Lung (tissue), 12 donors: ENCODE measurements around the gene ARMC8. TPM values are rescaled to one million over a fixed set of nuclear protein-coding genes. Genes with fewer than 3 reads are reported as not detected.

ENCODE experiments used
- ATAC-seq: fragments of 200-7000 bp; cut with Tn5 transposase; one replicate; pipeline ENCODE4 v1.9.1; 2020; ENCODE audit warnings: moderate number of reproducible peaks; ENCODE audit not compliant: insufficient read depth, low FRiP score
- DNase-seq, 3 donors: peaks; one replicate each; pipeline ENCODE4 v3.0.0-alpha.2; 2013 to 2017
- H3K27ac ChIP-seq, 2 donors: one replicate each; pipeline ENCODE4 v1.5.1; 2013; ENCODE audit warnings: mild to moderate bottlenecking in 2 of 2, moderate library complexity in 2 of 2, control low read depth in 1 of 2, inconsistent platforms in 1 of 2, low read depth in 1 of 2, low read length in 1 of 2
- H3K27me3 ChIP-seq, 3 donors: one replicate each; pipeline ENCODE4 v1.5.1; 2013; ENCODE audit warnings: low read length in 2 of 3; ENCODE audit not compliant: control insufficient read depth in 3 of 3, insufficient read depth in 3 of 3
- H3K36me3 ChIP-seq, 4 donors: one replicate each; pipeline ENCODE4 v1.5.1; 2013; ENCODE audit warnings: low read length in 4 of 4, mild to moderate bottlenecking in 1 of 4, moderate library complexity in 1 of 4; ENCODE audit not compliant: control insufficient read depth in 4 of 4, insufficient read depth in 4 of 4
- H3K4me1 ChIP-seq, 5 donors: one replicate each; pipeline ENCODE4 v1.5.1; 2013; ENCODE audit warnings: low read length in 5 of 5, mild to moderate bottlenecking in 2 of 5, moderate library complexity in 1 of 5; ENCODE audit not compliant: control insufficient read depth in 5 of 5, insufficient read depth in 5 of 5
- H3K4me3 ChIP-seq: one replicate; pipeline ENCODE4 v1.5.1; 2013; ENCODE audit warnings: mild to moderate bottlenecking, control low read depth, moderate library complexity
- H3K9ac ChIP-seq, 2 donors: one replicate each; pipeline ENCODE4 v1.5.1; 2013; ENCODE audit warnings: low read length in 2 of 2, control low read depth in 1 of 2; ENCODE audit not compliant: insufficient read depth in 1 of 2
- H3K9me3 ChIP-seq, 4 donors: one replicate each; pipeline ENCODE4 v1.5.1; 2013; ENCODE audit warnings: low read length in 3 of 4, mild to moderate bottlenecking in 1 of 4, moderate library complexity in 1 of 4; ENCODE audit not compliant: control insufficient read depth in 4 of 4, insufficient read depth in 3 of 4
- WGBS, 2 donors: extraction: QIAGEN DNeasy Blood & Tissue Kit; methylation state at CpG; one replicate each; pipeline ENCODE4 v1.1.7; 2013; 5-methylcytosine and 5-hydroxymethylcytosine counted together
- polyA plus RNA-seq, 2 donors: library from polyadenylated mRNA; stranded (reverse); fragments of 200-250 nt; gene quantifications; one replicate each; pipeline ENCODE4 v1.2.1, GENCODE V29; 2013
- total RNA-seq, 2 donors: library from RNA; depleted of rRNA in 1 of 2; stranded (reverse); fragments of >200 nt in 1 of 2; gene quantifications; one replicate each; pipeline ENCODE4 v1.2.1, GENCODE V29; 2014 to 2021
- TF ChIP-seq, protein P1 (sequence below): IDR thresholded peaks from 2 replicates; pipeline ENCODE4 v1.5.1; 2012; ENCODE audit warnings: mild to moderate bottlenecking; ENCODE audit errors: control extremely low read depth, extremely low read depth
- donor health status: control.
- donor health status: control.
- donor health status: Bipolar disorder and iron deficiency.
- donor health status: healthy.
- donor health status: DM: yes; HTN: yes; CAD: no.

Gene ARMC8
- total and polyA plus RNA-seq, 4 donors, result 14.2 to 68.8 (median 37.9) TPM

DNA sequence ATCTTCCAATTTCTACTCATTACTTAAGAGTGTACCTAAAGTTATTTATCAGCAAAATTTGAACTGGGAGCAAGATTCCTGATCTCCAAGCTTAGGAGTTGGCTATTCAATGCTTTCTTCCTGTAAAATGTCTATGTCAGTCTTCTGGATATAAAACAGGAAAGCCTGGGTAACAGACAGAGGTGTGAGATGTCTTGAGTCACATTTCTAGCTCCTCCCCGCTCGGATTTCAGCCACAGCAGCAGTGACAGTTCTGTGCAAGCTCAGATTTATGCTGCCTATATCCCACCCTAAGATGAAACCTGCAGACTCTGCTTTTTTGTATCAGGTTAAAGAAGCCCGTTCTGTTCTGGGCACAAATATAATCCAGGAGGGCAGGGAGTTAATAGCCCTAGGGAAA is 2.1 kb upstream of the ARMC8 start:
- Histone ChIP-seq H3K4me3 (no peak overlapping the region), H3K9ac (no peak overlapping the region), H3K9me3 (no peaks in the 10 kb centered on the region), H3K36me3 (peaks cover 0 to 6% (median 0%) of the 10 kb centered on the region in 4 donors), H3K27me3 (peaks cover 0 to 7% (median 5%) of the 10 kb centered on the region in 3 donors), H3K4me1 (peaks cover 0 to 12% (median 7%) of the 10 kb centered on the region in 5 donors), H3K27ac (no peak overlapping the region)
- 56 to 67% methylated on average over 3 of the region's 3 CpGs for WGBS, 2 donors
- ATAC-seq (no peak), DNase-seq (no peak)
- TF ChIP-seq, protein P1, sequence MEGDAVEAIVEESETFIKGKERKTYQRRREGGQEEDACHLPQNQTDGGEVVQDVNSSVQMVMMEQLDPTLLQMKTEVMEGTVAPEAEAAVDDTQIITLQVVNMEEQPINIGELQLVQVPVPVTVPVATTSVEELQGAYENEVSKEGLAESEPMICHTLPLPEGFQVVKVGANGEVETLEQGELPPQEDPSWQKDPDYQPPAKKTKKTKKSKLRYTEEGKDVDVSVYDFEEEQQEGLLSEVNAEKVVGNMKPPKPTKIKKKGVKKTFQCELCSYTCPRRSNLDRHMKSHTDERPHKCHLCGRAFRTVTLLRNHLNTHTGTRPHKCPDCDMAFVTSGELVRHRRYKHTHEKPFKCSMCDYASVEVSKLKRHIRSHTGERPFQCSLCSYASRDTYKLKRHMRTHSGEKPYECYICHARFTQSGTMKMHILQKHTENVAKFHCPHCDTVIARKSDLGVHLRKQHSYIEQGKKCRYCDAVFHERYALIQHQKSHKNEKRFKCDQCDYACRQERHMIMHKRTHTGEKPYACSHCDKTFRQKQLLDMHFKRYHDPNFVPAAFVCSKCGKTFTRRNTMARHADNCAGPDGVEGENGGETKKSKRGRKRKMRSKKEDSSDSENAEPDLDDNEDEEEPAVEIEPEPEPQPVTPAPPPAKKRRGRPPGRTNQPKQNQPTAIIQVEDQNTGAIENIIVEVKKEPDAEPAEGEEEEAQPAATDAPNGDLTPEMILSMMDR, result no peak

DNA sequence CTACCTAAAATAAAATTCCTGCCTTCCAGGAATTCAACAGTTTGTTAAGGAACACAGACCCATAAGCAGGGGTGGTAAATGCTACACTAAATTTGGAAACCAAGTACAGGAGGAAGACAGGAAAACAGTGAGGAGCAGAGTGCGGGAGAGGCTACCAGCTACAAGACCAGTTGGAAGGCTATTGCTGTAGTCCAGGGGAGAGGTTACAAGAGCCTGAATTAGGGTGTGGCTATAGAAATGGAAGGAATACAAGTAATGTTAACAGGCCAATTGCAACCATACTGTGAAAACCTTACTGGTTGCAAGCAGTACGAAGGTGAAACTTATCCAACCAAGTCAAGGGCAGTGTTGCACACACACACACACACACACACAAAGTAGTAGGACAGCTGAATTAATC is 880 bp upstream of the ARMC8 start:
- H3K36me3 ChIP-seq, result peaks cover 0 to 13% (median 0%) of the 10 kb centered on the region in 4 donors

DNA sequence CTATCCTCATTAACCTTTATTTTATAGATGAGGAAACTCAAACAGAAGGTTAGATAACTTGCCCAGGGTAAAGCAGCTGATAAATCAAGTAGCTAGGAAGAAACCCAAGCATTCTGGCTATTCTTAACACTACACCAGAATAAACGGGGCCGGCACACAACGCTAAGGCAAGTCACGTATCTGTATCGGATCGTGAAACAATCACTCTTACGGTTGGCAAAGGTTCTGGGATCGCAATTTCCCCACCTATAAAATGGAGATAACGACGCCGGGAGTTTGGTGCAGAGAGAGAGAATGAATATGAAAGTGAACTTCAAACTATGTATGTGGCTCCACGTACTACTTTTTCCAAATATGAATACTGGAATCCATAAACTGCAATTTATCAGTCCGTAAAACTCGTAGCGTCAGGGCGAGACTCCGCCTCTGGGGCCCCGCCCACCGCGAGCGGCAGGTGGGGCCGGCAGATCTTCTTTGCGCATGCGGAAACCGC is 252 bp upstream of the ARMC8 start:
- DNase-seq, result peak in 2 of 3 donors; percentile 92 to 94
- Histone ChIP-seq H3K9ac (peak overlapping the region in 1 of 2 donors; percentile 75), H3K36me3 (peaks cover 0 to 18% (median 0%) of the 10 kb centered on the region in 4 donors), H3K9me3 (no peaks in the 10 kb centered on the region), H3K27me3 (peaks cover 0 to 4% (median 2%) of the 10 kb centered on the region in 3 donors), H3K4me3 (peak overlapping the region; percentile 70), H3K4me1 (peaks cover 0 to 12% (median 9%) of the 10 kb centered on the region in 5 donors), H3K27ac (peak overlapping the region; percentile 96)
- TF ChIP-seq, protein P1, result no peak
- WGBS, 2 donors, result 0 to 1% methylated on average over 25 of the region's 25 CpGs
- peak; percentile 96 for ATAC-seq

More for the DNA sequence above, 880 bp upstream of the ARMC8 start:
- TF ChIP-seq, protein P1, result no peak
- Histone ChIP-seq H3K27ac (no peak overlapping the region), H3K4me3 (no peak overlapping the region), H3K27me3 (peaks cover 0 to 5% (median 4%) of the 10 kb centered on the region in 3 donors), H3K4me1 (peaks cover 0 to 12% (median 9%) of the 10 kb centered on the region in 5 donors), H3K9ac (no peak overlapping the region), H3K9me3 (no peaks in the 10 kb centered on the region)
- 66 to 77% methylated on average over 2 of the region's 2 CpGs for WGBS, 2 donors
- DNase-seq, result no peak
- ATAC-seq, result no peak
